Measurements from ENCODE around the gene R3HCC1L.

DNA sequence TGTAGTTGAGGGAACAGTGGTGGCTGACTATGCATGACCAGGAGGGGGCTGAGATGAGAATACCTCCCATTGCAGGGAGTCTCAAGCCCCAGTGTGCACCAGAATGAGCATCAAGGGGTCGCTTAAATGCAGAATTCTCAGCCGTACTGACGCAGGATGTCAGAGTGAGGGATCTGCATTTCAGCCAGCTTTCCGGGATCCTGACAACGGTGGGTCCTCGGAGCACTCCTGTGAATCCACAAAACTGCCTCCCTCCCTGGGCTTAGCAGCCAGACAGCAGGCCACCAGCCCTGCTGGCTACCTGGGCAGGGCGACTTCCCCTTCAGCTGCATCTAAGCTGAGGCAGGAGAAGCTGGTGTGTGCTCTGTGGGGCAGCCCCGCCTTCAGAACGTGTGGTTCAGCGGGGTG lies 155.3 kb downstream of the R3HCC1L start:
- TF ChIP-seq CTCF (conservative IDR thresholded peaks at IDR 0.05 in 1 of 2, IDR thresholded peaks at IDR 0.05 in 1 of 2; ENCODE audit: extremely low read depth in 1 of 2, insufficient read depth in 1 of 2, low read depth in 1 of 2, low read length in 2 of 2) (no peak), EZH2 (IDR thresholded peaks at IDR 0.05; ENCODE audit: borderline replicate concordance, low read length) (no peak)

All from mammary epithelial cell (primary cell).